Measurements from ENCODE around the gene AUH. TPM values are rescaled to one million over a fixed set of nuclear protein-coding genes. Genes with fewer than 3 reads are reported as not detected.
"Not testable (repeated sequence)": the region's sequence is repeated elsewhere in the genome, so short reads cannot be mapped to it uniquely, and the experiment has no call there.

Gene AUH
- total RNA-seq, 1 donor from 2014 or later = 28.5 TPM

GRCh38 chr9:91379426-91379825 is 17.7 kb upstream of the AUH start:
- peaks cover 3% of the 10 kb centered on the region for H3K9me3 Mint-ChIP-seq (ENCODE audit: unreplicated experiment)
- no peaks in the 10 kb centered on the region for H3K27me3 Mint-ChIP-seq (ENCODE audit: unreplicated experiment)
- no peak overlapping the region for H3K27ac Mint-ChIP-seq (ENCODE audit: unreplicated experiment)
- TF ChIP-seq, protein P1, sequence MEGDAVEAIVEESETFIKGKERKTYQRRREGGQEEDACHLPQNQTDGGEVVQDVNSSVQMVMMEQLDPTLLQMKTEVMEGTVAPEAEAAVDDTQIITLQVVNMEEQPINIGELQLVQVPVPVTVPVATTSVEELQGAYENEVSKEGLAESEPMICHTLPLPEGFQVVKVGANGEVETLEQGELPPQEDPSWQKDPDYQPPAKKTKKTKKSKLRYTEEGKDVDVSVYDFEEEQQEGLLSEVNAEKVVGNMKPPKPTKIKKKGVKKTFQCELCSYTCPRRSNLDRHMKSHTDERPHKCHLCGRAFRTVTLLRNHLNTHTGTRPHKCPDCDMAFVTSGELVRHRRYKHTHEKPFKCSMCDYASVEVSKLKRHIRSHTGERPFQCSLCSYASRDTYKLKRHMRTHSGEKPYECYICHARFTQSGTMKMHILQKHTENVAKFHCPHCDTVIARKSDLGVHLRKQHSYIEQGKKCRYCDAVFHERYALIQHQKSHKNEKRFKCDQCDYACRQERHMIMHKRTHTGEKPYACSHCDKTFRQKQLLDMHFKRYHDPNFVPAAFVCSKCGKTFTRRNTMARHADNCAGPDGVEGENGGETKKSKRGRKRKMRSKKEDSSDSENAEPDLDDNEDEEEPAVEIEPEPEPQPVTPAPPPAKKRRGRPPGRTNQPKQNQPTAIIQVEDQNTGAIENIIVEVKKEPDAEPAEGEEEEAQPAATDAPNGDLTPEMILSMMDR (IDR thresholded peaks at IDR 0.05; ENCODE audit: partially characterized antibody, unreplicated experiment) = no peak
- peaks cover 4% of the 10 kb centered on the region for H3K36me3 Mint-ChIP-seq (ENCODE audit: unreplicated experiment)
- no peaks in the 10 kb centered on the region for H3K4me1 Mint-ChIP-seq (ENCODE audit: low read depth, unreplicated experiment)
- H3K4me3 Mint-ChIP-seq (ENCODE audit: unreplicated experiment) = no peak overlapping the region
- no peak for DNase-seq

GRCh38 chr9:91378695-91379127 is 17.0 kb upstream of the AUH start:
- H3K27ac Mint-ChIP-seq (ENCODE audit: unreplicated experiment) = no peak overlapping the region
- no peak overlapping the region for H3K4me3 Mint-ChIP-seq (ENCODE audit: unreplicated experiment)
- peaks cover 3% of the 10 kb centered on the region for H3K9me3 Mint-ChIP-seq (ENCODE audit: unreplicated experiment)
- no peaks in the 10 kb centered on the region for H3K27me3 Mint-ChIP-seq (ENCODE audit: unreplicated experiment)
- TF ChIP-seq, protein P1 (IDR thresholded peaks at IDR 0.05; ENCODE audit: partially characterized antibody, unreplicated experiment) = no peak
- no peak for DNase-seq
- H3K4me1 Mint-ChIP-seq (ENCODE audit: low read depth, unreplicated experiment) = no peaks in the 10 kb centered on the region
- peaks cover 4% of the 10 kb centered on the region for H3K36me3 Mint-ChIP-seq (ENCODE audit: unreplicated experiment)

- not testable (repeated sequence) for H3K27ac Mint-ChIP-seq (ENCODE audit: unreplicated experiment); H3K27me3 Mint-ChIP-seq (ENCODE audit: unreplicated experiment); H3K9me3 Mint-ChIP-seq (ENCODE audit: unreplicated experiment); H3K4me3 Mint-ChIP-seq (ENCODE audit: unreplicated experiment); H3K36me3 Mint-ChIP-seq (ENCODE audit: unreplicated experiment); DNase-seq; H3K4me1 Mint-ChIP-seq (ENCODE audit: low read depth, unreplicated experiment)
Observed at GRCh38 chr9:91378054-91378453, 16.3 kb upstream of the AUH start.

DNA sequence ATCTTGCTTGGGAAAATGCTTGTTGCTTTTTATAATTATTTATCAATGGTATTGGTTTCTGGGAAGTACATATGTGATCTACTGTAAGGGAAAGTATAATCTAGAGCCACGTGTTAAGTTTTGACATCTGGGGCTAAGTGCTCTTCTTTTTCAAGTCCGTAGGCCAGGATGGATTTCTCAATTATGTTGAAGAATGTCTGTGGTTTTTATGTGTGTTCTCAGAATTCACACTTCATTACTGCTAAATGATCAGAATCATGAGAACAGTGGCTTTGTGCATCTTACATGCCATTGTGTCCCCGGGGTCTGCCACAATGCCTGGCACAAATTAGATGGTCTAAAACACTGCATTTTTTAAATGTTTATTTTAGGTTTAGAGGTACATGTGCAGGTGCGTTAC is 14.5 kb upstream of the AUH start:
- Mint-ChIP-seq H3K36me3 (ENCODE audit: unreplicated experiment) (peaks cover 4% of the 10 kb centered on the region), H3K27ac (ENCODE audit: unreplicated experiment) (no peak overlapping the region), H3K4me3 (ENCODE audit: unreplicated experiment) (no peak overlapping the region), H3K4me1 (ENCODE audit: low read depth, unreplicated experiment) (no peaks in the 10 kb centered on the region), H3K9me3 (ENCODE audit: unreplicated experiment) (peaks cover 3% of the 10 kb centered on the region), H3K27me3 (ENCODE audit: unreplicated experiment) (no peaks in the 10 kb centered on the region)
- no peak for DNase-seq
- TF ChIP-seq, protein P1 (IDR thresholded peaks at IDR 0.05; ENCODE audit: partially characterized antibody, unreplicated experiment) = no peak

DNA sequence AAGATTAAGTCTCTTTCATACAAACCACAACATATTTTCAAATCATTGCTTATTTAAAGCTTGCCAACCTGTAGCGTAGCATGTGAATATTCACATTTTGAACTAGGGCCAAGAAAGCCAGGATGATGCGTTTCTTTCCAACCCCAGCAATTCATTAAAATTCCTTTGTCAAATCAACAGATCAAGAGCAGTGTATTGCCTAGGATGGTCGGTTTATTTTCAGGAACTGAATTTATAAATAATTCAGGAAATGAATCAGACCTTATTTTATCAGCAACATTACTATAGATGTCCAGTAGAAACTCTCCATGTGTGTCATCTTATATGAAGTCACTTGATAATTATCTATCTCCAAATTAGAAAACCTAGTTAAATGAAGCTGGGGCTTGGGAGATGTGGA is 13.2 kb upstream of the AUH start:
- Mint-ChIP-seq H3K9me3 (ENCODE audit: unreplicated experiment) (peaks cover 3% of the 10 kb centered on the region), H3K4me3 (ENCODE audit: unreplicated experiment) (no peak overlapping the region), H3K27me3 (ENCODE audit: unreplicated experiment) (no peaks in the 10 kb centered on the region), H3K27ac (ENCODE audit: unreplicated experiment) (no peak overlapping the region), H3K36me3 (ENCODE audit: unreplicated experiment) (peaks cover 4% of the 10 kb centered on the region), H3K4me1 (ENCODE audit: low read depth, unreplicated experiment) (no peaks in the 10 kb centered on the region)
- TF ChIP-seq, protein P1 (IDR thresholded peaks at IDR 0.05; ENCODE audit: partially characterized antibody, unreplicated experiment) = no peak
- DNase-seq = no peak

DNA sequence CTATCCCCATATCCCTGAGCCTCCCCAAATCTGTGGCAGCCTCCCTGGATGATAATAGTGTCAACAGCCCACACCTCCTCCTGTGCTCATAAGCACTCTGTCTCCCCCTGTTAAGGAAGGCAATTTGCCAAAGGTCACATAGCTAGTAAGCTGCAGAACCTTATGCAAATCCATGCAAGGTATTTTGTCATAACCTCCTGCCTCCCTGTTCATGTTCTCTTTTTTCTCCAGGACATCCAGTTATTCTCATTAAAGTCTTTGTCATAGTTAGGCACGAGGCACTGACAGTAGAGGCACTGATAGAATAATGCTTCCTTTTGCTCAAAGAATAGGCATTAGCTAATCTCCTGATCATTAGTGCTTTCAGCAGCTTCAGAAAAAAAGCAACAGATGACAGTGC is 10.2 kb upstream of the AUH start:
- Mint-ChIP-seq H3K27ac (ENCODE audit: unreplicated experiment) (no peak overlapping the region), H3K9me3 (ENCODE audit: unreplicated experiment) (peaks cover 5% of the 10 kb centered on the region), H3K36me3 (ENCODE audit: unreplicated experiment) (peaks cover 11% of the 10 kb centered on the region), H3K4me1 (ENCODE audit: low read depth, unreplicated experiment) (no peaks in the 10 kb centered on the region), H3K4me3 (ENCODE audit: unreplicated experiment) (no peak overlapping the region), H3K27me3 (ENCODE audit: unreplicated experiment) (no peaks in the 10 kb centered on the region)
- no peak for DNase-seq
- TF ChIP-seq, protein P1 (IDR thresholded peaks at IDR 0.05; ENCODE audit: partially characterized antibody, unreplicated experiment) = no peak

GRCh38 chr9:91370006-91370405 is 8.3 kb upstream of the AUH start:
- not testable (repeated sequence) for H3K4me1 Mint-ChIP-seq (ENCODE audit: low read depth, unreplicated experiment); H3K27ac Mint-ChIP-seq (ENCODE audit: unreplicated experiment); H3K4me3 Mint-ChIP-seq (ENCODE audit: unreplicated experiment); H3K27me3 Mint-ChIP-seq (ENCODE audit: unreplicated experiment); DNase-seq; H3K9me3 Mint-ChIP-seq (ENCODE audit: unreplicated experiment)
- peaks cover 11% of the 10 kb centered on the region for H3K36me3 Mint-ChIP-seq (ENCODE audit: unreplicated experiment)
